GM12873 (cell line): ENCODE results near the gene NDUFV2.

Source experiments
- TF ChIP-seq, protein P1 (sequence below): IDR thresholded peaks from 2 replicates; pipeline ENCODE4 v1.5.1; 2012; ENCODE audit warnings: low read depth, mild to moderate bottlenecking, moderate library complexity, low read length, control low read depth; ENCODE audit not compliant: insufficient read depth; ENCODE audit errors: missing control alignments

Gene NDUFV2

DNA sequence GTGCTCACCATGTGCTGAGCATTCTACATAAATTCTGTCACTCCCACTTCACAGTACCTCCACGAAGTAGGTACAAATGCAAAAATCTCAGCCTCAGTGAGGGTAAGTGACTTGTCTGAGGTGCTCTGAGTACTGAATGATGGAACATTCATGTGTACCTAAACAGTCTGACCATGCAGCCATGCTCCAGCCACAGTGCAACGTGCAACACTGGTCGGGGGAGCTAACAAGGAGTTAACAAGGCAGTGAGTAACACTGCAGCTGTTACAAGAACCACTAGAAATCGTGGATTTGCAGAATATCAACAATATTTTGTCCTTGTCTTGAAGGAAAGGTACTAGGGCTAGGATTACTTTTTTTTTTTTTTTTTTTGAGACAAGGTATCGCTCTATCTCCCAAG is 36.6 kb upstream of the NDUFV2 start:
- TF ChIP-seq, protein P1, sequence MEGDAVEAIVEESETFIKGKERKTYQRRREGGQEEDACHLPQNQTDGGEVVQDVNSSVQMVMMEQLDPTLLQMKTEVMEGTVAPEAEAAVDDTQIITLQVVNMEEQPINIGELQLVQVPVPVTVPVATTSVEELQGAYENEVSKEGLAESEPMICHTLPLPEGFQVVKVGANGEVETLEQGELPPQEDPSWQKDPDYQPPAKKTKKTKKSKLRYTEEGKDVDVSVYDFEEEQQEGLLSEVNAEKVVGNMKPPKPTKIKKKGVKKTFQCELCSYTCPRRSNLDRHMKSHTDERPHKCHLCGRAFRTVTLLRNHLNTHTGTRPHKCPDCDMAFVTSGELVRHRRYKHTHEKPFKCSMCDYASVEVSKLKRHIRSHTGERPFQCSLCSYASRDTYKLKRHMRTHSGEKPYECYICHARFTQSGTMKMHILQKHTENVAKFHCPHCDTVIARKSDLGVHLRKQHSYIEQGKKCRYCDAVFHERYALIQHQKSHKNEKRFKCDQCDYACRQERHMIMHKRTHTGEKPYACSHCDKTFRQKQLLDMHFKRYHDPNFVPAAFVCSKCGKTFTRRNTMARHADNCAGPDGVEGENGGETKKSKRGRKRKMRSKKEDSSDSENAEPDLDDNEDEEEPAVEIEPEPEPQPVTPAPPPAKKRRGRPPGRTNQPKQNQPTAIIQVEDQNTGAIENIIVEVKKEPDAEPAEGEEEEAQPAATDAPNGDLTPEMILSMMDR: no peak

DNA sequence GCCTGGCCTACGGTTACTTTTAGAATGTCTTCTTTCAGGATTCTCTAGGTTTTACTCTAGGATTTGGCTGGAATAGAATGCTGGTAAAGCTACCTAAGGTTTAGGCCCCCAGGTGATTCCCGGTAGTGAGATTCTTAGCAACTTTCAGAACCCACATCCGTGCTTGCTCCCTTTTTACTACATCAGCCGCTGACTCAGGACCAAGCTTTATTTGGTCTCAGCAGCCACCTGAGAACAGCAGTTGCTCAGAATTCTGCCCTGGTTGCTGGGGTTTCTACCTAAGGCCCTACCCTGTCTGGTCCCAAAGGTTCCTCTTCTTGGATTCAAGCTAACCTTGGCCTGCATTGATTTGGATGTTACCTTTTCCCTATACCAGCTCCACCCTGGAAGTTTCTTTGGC is 36.1 kb upstream of the NDUFV2 start:
- TF ChIP-seq, protein P1: no peak

DNA sequence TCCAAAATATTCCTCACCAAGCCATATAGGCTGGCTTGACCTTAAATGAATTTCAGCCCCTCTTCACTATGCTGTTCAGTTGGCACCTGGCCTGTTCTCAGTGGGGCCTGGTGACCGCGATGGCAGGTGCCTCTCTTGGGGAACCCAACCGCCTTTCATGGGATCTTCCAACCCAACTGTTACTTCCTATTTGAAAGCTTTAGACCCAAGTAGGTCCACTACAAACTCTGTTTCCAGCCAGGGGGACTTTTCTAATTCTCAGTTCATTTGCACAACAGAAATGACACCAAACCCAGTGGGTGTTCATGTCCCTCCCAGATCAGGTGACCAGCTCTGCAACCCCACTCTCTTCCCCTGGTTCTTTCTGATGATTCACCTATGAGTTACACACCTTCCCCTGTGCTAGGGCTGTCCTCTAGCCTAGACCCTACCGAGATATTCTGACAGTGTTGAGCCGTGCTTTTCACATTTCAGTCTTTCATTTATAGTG is 35.6 kb upstream of the NDUFV2 start:
- TF ChIP-seq, protein P1: no peak

GRCh38 chr18:9067823-9068222 is 34.7 kb upstream of the NDUFV2 start:
- TF ChIP-seq, protein P1: no peak

DNA sequence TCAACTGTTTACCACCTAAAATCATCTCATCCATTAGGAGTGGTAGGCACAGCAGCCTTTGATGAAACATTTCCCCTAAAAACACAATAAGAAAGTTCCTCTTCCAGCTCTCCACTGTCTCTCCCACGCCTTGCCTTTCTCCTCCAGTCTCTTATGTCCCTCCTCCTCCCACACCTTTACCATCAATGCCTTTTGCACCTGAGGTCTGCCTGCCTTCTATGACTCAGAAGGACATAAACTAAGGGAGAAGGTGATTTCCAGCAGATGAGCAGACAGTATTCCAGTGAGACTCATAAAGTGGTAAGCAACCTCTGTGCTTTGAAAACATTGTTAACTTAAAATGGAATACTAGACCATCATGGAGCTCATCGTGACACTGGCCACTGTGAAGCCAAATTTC is 34.2 kb upstream of the NDUFV2 start:
- TF ChIP-seq, protein P1: no peak

DNA sequence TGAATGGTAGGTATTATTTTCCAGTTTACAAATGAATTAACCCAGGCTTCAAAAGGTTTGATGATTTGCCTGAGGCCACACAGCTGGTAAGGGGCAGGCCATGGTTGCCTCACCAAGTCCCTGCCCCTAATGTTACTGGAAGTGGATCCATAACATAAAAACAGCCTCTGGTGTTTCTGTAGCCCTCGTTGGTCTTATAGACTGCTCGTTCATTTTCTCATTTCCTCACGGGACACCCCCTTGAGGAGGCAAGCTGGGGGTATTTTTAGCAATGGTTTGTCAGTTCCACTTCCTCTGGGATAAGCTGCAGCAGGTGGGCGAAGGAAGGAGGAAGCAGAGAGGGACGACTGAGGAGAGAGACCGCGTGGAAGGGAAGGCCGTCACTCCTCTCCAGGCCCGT is 32.9 kb upstream of the NDUFV2 start:
- TF ChIP-seq, protein P1: no peak

- TF ChIP-seq, protein P1: no peak
Observed at GRCh38 chr18:9070212-9070611, 32.3 kb upstream of the NDUFV2 start.

- TF ChIP-seq, protein P1: no peak
Observed at GRCh38 chr18:9079818-9080528, 22.5 kb upstream of the NDUFV2 start.
